IPS-NIHi7 (cell line): ENCODE data around the gene PITPNM3.
"Not testable (repeated sequence)": the region's sequence is repeated elsewhere in the genome, so short reads cannot be mapped to it uniquely, and the experiment has no call there.

Experiments
- DNase-seq: peaks from one replicate; pipeline ENCODE4 v3.0.0; 2012; ENCODE audit warnings: mixed read lengths; ENCODE audit errors: extremely low spot score

The PITPNM3 gene

GRCh38 chr17:6556121-6557039 lies at the start of gene PITPNM3:
Gene PITPNM3, minus strand, starts transcription at chr17:6556555. Its CDS starts 149 bp downstream, at chr17:6556406.
- peak; percentile 64 for DNase-seq

DNA sequence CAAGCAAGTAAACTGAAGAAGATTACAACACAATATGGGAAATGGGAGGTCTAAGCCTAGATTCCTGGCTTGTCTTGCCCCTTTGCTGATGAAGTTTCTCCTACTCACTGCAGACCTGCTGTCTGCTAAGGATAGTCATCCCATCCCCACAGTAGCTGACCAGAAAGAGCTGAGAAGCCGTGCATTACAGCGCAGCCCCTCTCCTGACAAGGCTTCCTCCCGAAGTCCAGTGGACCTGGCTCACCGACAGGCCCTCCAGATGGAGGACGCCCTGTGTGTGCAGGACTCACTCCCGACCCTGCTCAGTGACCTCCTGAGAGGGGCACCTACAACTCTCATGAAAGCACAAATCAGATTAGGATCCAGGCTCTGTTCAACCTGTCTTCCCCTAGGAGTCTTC lies 48.8 kb upstream of the PITPNM3 start:
- DNase-seq = no peak

DNA sequence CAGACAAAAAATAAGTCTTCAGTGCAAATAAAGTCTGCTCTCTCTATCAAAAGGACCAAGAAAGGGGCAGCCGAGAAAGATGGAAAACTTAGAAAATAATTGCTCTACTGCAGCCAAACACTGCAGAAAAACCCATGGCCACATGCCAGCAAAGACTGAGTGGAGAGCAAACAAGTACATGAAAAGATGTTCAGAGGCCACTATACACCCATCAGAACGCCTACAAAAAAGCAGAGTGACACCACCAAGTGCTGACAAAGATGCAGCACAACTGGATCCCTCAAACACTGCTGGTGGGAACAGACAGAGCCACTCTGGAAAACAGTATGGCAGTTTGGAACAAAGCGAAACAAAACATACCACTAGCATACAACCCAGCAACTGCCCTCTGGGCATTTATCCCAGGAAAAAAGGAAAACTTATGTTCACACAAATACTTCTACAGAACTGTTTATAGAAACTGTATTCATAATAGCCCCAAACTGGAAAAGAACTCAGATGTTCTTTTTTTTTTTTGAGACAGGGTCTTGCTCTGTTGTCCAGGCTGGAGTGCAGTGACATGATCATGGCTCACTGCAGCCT lies 47.5 kb upstream of the PITPNM3 start:
- DNase-seq = no peak

GRCh38 chr17:6602141-6602540 lies 45.8 kb upstream of the PITPNM3 start:
- DNase-seq = no peak

DNA sequence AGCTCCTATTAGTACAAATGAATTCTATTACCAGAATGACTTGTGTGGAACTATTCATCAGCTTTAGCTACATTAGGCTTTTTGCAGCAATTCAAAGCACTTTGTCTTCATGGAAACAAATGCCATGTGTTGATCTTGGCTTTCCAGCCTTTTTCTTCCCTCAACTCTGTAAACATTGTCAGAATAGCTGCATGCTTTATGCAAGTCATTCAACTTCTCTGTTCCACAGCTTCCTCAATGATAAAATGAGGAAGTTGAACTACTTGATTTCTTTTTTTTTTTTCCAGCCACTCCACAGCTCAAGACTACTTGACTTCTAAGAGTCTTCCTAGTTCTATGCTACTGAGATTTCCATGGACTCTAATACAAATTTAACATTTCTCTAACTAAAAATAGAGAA lies 43.0 kb upstream of the PITPNM3 start:
- DNase-seq = no peak

DNA sequence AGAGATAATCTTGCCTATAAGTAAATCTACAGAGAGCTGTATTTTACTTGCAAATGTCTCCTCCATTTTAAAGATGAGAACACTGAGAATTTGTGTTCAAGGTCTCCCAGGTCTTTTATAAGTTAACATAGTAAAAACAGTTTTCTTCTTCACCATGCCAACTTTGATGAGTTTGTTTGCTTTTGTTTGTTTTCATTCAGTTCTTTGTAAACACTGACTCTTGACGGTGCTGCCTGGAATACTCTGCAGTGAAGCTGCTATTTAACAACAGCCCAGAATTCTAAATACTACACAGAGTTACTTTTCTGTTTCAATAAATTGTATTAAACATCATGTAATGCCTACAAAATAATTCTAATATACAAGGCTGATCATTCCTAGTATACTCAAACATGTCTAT lies 41.4 kb upstream of the PITPNM3 start:
- no peak for DNase-seq

- DNase-seq = no peak
Observed at GRCh38 chr17:6596941-6597340, 40.6 kb upstream of the PITPNM3 start.

DNA sequence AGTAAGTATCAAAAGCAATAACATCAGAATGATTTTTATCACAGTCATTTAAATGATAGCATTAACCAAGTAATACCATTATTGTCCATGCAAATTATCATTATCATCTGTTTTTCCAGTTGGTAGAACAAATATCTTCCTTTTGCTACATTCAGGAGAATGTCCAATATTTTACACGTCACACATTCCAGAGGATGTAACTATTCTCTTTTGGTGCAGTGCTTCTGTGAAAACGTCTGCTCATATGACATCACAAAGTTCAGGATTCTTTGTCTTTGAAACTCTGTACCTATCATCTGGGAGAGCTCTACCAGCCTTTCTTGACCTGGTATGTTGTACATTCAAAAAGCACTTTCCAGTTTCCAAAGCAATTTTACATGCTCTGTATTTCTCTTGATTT lies 40.2 kb upstream of the PITPNM3 start:
- DNase-seq = no peak

GRCh38 chr17:6596081-6596480 lies 39.7 kb upstream of the PITPNM3 start:
- no peak for DNase-seq

- DNase-seq = not testable (repeated sequence)
Observed at GRCh38 chr17:6593371-6593770, 37.0 kb upstream of the PITPNM3 start.

DNA sequence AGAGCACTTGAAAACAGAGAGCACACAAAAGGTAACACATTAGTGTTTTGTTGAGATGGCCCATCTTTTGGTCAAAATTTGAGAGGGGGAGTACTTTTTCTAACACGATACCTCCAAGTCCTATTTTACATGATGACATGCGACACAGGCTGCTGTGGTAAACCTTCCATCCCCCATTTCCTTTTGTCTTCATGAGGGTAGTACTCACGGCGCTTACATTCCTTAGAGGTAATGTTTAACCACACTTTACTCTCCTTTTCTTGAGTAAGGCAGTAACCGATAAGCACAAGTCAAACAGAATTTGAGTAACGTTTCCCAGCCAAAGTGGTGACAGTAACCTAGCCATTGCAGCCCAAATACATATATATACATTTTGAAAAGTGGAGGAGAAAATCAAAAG lies 35.8 kb upstream of the PITPNM3 start:
- no peak for DNase-seq

DNA sequence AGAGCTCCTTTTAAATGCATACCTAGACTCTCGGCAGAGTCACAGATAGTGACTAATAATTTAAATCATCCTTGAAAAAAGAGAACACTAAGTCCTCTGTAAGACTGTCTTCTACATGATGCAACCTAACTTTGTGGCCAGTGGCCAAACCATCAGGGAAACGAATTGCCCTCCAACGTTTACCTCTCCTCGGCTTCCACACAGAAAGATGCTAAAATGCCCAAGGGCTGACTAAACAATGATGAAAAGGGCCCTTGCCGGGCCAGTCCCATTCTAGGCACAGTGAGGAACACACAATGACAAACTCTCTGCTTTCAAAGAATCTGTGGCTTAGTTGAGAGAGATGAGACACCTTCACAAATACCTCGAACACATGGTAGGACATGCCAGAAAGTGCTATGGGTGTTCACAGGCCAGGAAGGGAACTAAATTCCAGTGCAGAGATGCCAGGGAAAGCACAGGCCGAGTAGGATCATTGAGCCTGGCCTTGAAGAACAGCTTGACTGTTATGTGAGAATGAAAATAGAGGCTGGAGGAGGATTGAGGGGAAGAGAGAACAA lies 35.3 kb upstream of the PITPNM3 start:
- no peak for DNase-seq

- DNase-seq = no peak
Observed at GRCh38 chr17:6589266-6589946, 33.1 kb upstream of the PITPNM3 start.

DNA sequence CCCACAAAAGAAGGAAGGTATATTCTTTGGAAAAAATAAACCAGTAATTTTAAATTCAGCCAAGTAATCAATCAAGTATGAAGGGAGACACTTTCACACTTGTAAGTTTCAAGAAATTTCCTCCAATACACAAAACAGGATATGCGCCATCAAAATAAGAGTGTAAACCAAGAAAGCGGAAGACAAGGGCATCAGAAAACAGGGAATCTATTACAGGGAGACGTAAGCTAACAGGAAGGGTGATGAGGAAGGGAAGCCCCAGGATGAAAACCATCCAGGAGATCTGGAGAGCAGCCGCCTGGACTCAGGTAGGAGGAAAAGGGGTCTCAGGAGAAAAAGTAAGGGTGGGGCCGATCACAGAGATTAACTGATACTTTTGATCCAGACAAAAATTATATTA lies 31.8 kb upstream of the PITPNM3 start:
- no peak for DNase-seq

DNA sequence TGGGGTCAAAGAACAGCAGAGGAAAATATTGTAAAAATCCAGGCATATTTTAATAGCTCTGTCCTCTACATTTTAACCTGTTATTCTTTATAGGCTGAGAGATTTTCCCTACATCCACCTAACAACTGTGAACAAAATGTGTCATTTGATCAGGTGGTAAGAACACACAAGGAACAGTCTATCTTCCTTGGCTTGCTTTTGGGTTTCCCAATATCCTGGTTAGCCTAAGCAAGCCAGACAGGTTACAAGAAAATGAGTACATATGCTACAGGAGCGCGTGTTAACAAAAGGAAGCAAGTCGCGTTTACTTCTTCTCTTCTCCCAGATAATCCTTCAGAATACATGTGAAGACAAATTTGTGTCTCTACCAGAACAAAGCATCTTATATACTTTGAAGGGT lies 31.0 kb upstream of the PITPNM3 start:
- no peak for DNase-seq

DNA sequence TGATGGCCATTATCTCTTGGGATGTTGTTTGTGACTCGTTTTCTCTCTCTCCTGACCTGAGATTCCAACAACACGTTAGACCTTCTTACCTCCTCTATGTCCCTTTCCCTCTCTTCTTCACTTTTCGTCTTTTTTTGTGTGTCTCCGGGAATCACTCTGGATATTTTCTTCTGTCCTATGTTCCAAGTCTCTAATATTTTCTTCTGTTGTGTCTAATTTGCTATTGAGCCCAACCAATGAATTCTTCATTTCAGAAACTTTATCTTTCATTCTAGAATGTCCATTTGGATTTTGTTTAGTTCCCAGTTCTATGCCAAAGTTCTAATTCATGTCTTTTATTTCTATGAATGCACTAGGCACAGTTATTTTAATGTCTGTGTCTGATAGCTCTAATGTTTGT lies 27.1 kb upstream of the PITPNM3 start:
- no peak for DNase-seq

DNA sequence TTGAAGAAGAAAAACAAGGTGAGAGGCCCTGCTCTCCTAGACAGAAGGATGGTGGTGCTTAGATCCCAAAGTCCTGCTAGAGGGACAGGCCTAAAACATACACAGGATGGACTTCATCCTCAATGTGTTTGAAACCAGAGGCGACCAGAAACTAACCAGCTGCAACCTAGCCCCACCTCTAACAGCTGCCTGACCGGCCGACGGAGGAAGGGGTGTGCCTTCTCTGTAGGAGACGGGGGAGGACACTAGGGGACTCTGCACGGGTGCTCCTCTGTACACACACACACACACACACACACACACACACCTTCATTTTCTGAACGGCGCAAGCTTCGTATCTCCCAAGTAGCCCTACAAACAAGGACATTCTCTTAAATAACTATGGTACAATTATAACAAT lies 24.3 kb upstream of the PITPNM3 start:
- no peak for DNase-seq

- no peak for DNase-seq
Observed at GRCh38 chr17:6578491-6578890, 22.1 kb upstream of the PITPNM3 start.

DNA sequence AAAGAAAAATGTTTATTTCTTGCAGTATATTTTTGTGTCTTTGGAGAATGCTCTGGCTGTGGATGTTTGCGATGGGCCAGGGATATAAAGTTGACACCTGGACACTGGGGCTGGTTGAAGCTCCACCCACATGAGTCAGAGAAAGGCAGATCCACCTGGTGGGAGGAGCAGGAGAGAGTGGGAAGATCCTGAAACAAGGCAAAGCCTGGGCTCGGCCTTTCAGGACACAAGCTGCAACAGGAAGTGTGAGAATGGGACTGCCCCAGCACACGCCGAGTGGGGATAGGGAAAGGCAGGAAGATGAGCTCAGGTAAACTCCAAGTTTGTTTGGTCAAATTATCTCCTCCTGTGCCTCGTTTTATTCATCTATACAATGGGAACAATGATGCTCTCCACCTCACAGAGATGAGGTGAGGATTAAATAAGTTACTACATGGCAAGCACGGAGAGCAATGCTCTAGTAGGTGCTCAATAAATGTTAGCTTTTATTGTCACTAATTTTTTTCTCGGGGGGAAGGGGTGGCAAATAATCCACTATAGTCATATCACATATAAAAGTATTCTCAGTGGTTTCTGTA lies 21.4 kb upstream of the PITPNM3 start:
- peak; percentile 65 for DNase-seq

DNA sequence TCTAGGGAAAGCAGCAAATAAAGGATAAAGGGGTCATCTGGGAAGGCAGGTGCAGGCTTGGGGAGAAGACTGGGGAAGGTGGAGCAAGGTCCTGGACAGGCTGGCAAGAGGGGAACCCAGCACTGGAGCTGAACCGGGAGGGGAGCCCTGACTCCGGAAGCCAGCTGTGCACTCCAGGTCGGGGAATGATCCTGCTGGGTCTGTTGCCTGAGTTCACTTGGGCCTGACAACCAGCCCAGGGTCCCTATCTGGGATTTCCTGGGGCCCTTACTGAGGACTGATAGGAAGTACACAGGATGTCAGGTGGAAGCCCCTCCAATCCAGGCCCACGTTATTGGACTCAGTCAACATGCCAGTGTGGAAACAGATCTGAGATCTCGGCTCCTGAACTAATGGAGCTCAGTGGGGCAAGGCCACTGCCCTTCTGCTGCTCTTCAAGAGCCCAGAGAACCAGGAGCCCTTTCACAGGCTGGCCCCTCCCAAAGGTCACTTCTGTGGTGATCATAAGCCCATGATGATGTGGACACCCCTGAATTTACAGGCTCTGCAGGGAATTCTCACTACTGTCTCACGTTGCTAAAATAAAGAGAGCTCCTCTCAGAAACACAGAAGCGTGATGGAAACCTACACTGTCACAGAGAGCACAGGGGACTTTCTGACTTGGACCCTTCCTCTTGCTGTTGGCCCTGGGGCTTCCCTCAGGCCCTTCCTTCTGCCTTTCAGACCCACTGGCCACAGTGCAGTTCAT lies 19.9 kb upstream of the PITPNM3 start:
- DNase-seq = no peak

DNA sequence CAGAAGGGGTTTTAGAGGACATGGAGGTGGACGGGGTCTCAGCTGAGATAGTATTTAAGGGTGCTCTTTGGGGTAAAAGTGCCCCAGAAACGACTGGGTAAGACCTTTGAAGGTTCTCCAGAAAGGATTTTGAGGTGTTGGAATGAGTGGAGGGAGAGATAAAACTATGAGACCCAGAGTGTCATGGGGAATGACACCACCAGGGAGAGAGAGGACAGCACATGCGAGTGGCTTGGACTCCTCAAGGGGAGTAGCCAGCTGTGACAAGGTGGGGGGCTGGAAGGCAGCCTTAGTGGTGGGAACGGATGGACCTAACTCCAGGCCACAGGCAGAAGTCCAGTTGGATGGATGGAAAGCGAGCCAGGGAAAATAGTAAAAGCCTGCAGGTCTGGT lies 19.2 kb upstream of the PITPNM3 start:
- DNase-seq = no peak
